EH (cell line): ENCODE data around the gene LNPEP.

Experiments used
- DNase-seq: peaks from one replicate; pipeline ENCODE4 v3.0.0-alpha.2; 2015; ENCODE audit warnings: low read depth

Gene LNPEP

DNA sequence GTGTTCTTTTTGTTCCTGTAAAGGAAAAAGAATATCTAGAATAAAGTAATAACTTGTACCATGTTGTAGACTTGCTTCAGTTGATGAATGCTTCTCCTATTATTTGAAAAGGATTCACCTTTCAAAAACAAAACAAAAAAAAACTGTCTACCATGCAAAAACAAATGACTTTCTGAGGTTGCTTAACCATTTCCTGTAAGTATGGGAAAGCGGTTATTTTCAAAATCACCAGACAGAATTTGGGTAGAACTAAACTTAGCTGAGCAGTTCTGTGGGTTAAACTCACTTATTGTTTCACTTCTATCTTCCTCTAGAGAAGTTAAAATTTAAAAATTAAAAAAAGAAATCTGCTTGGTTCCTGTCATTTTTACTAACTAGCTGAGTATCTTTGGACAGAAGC is 25.2 kb downstream of the LNPEP start:
- no peak for DNase-seq

DNA sequence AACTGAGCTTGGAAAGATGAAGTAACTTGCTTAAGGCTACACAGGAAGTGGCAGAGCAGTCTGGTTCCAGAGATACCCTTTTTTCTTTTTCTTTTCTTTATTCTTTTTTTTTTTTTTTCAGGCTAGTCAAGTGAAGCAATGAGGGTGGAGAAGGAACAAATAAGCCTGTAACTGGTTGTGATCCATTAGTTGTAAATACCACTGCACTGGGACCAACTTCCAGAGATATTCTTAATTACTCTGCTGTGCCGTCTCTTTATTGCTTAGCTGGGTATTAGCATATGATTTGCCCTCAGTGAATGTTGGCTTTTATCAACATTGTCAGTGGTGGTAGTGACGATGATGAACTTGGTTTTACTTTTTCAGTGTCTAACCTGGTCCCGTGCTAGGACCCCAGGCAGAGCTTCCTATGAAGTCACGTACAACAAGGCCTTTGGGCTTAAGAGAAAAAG is 26.7 kb downstream of the LNPEP start:
- peak; percentile 18 for DNase-seq

DNA sequence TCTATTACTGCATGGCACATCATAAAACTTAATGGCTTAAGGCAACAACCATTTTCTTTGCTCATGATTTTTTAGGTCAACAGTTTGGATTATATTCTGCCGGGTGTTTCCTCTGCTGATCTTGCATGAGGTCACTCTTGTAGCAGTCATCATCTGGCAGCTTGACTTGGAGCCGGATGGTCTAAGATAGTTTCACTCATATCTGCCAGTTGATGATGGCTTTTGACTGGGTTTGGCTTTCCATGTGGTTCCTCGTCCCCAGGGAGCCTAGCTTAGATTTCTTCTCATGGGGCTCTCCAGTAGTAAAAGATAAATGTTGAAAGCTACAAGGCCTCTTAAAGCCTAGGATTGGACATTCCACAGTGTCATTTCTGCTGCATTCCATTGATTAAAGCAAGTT is 27.4 kb downstream of the LNPEP start:
- DNase-seq: peak; percentile 78

DNA sequence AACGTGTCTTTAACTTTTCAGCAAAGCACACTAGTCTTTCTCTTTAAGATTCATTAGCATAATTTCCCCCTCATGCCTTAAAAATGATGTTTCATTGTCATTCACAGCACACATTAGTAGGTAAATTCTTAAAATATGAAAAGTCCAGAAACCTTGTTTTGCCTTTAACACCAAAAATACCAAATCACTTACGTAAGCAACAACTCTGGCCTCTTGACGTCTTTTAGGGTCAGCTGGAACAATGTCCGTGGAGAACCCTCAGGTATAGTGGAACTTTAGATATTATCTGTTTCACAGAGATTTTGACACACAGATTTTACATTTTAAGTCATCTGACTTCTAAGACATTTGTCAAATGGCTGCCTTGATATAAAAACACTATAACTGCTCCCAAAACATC is 30.9 kb downstream of the LNPEP start:
- no peak for DNase-seq

DNA sequence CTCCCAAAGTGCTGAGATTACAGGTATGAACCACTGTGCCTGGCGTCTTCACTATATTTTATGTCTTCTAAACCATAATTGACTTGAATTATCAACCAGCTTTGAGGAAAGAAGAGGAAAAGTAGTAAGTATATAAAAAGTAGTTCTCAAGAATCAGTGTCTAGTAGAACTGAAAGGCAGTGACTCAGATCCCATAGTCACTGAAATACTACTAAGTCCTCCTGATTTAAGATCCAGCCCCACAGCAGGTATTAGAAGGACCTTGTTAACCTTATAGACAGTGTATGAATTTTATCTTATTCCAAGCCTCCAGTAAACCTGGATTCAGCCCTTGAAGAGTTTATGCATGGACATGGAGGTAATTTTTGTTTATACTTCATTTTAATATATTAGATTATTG is 31.5 kb downstream of the LNPEP start:
- no peak for DNase-seq

DNA sequence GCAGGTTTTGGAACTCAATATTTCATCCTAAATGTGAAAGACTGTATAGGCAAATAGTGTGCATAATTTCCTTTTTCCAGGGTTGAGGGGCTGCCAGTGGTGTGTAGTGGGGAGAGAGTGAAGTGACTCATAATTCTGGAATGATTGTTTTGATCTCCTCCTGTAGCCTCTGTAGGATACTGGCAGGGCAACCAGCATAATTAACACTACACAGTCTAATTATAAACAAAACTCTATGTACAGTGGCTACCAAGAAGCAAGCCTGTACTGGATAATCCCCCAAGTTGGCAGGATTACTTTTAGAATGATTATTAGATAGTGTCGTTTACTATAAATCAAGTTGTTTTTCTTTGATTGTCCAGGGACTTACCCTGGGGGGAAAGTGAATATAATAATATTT is 32.2 kb downstream of the LNPEP start:
- peak; percentile 71 for DNase-seq

DNA sequence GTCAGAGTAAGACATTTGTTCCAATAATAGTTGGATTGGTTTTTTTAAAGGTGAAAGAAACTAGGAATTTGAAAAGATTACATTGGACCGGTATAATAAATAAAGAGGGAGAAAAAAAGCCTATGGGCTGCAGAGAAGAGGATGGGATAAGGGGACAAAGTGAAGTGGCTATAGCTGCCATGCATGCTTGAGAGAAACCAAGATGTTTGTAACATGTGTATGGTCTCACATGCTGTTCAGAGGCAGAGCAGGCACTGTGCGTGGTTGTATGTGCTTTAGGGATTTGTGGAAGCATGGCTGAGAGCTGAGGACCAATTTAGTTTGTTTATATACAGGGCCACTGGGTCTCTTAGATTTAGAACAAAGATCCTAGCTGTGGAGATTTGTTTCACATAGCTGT is 32.7 kb downstream of the LNPEP start:
- DNase-seq: peak; percentile 16

DNA sequence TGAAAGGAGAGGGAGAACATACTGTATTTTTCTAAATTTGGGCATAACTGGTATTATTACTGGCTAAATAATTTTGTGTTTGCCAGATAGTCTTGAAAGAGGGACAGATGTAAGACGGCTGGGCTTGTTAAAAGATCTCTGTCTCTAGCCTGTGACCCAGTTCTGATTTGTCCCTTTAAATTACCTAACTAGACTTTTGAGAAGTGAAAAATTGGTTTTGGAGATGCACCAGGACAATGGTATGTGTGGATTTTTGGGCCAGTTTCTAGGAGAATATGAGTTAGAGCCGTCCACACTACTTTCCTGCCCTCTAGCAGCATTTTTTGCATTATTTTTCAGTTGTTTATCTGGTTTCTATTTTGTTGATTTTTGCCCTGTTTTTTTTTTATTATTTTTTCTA is 33.5 kb downstream of the LNPEP start:
- peak; percentile 13 for DNase-seq

DNA sequence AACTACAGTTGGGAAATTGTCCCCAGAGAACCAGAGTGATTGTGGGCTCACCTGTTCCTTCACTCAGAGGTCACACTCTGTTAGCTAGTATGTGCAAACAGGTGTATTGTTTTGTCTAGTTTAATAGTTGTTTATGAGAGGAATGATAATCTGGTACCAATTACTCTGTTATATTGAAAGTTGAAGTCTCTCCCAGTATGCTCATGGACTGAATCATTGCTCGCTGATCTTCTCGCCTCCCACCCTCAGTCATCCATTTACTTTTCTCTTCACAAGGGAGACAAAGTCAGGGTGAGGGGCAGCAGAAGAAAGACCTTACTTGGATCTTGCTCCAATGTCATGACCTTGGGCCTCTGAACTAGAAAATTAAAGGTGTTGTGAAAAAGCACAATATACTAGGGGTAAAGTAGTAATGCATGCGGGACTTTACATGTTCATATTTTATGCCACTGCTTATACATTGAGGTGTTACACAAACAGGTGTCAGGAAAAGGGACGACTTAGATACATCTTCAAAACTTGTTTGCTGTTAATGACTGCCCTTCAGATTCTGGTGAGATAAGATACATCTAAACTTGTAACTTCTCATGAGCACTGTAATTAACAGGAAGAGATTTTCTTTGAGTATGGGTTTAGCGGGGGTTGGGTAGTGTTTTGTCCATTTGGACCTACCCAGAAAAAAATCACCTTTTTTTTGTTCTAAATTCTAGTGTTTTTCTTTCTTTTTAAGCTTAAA is 36.9 kb downstream of the LNPEP start:
- DNase-seq: no peak

DNA sequence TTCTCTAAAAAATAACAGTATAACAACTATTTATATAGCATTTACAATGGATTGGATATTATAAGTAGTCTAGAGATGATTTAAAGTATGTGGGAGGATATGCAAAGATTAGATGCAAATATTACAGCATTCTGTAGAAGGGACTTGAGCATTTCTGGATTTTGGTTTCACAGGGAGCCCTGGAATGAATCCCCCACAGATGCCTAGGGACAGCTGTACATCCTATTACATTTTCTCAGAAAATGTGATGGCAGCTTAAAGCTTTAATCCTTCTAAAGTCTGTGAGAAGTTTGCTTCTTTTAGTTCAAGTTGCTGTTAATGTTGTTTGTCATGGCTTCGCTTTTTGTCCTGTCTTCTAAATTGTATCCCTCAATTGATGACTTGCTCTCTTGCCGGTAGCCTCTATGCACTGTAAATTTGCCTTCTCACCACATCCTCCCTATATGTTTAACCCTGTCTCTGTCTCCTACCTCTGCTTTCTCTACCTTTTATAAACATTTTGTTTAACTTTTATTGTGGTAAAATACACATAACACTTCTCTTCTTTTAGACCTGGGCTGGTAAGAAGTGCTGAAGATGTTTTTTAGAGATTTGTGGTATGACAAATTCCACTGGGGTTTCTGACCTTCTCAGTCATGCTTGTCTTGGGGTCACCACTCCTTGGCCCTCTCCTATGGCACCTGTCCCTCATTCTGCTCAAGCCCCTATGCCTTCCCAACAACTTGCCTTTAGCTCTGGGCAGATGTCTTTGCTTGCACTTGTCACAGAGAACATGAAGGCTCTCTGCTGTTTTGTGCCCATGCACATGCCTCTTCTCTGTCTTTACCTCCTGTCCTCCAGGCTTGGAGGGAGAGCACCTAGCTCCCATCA is 37.9 kb downstream of the LNPEP start:
- DNase-seq: no peak

DNA sequence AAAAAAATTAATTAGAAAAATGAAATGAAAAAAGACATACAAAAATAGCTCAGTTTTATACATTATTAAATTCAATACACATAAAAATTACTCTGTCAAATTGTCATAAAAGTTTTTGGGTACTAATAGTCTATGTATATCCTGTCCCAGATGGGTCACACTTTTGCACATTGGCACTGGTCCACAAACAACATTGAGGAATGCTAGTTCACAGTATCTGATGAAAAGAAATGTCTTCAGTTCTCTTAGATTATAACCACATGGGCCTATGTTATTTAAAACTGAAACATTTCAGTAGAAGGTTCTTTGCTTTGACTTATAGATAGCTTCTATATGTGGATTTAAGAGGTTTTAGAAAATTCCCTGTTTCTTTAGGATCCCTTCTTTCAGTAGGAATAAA is 39.8 kb downstream of the LNPEP start:
- DNase-seq: peak; percentile 67

DNA sequence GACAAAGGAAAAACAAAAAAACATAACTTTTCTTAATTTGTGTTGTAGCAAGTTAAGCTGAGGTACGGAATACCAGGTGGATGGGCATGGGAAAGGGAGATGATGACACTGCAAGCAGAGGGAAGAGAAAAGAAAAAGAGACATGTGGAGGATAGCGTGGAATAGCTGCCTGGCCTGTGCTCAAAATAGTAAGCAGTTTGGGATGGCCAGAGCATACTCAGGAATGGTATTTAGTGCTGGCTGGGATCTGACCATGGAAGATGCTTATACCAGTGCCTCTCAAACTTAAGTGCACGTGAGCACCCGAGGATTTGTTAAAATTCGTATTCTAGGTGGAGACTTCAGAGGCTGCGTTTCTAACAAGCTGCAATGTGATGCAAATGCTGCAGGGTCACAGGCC is 41.3 kb downstream of the LNPEP start:
- peak; percentile 26 for DNase-seq

DNA sequence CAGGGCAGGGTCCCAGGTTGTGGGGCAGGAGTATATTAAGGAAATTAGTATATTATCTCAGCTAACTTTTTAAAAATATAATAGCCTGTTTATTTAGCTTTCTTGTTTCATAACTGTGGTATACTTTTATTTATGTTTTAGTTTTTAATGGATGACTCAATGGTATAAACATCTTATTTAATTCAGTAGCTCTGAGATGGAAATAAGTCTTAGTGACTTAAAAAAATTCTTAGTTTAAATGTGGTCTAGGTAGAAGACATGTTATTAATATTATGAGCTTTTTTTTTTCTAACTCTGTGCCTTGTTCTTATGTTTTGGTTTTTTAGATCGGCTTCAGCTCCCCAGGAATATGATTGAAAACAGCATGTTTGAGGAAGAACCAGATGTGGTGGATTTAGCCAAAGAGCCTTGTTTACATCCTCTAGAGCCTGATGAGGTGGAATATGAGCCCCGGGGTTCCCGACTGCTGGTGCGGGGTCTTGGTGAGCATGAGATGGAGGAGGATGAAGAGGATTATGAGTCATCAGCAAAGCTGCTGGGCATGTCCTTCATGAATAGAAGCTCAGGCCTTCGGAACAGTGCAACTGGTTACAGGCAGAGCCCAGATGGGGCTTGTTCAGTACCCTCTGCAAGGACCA is 43.1 kb downstream of the LNPEP start:
- peak; percentile 71 for DNase-seq

DNA sequence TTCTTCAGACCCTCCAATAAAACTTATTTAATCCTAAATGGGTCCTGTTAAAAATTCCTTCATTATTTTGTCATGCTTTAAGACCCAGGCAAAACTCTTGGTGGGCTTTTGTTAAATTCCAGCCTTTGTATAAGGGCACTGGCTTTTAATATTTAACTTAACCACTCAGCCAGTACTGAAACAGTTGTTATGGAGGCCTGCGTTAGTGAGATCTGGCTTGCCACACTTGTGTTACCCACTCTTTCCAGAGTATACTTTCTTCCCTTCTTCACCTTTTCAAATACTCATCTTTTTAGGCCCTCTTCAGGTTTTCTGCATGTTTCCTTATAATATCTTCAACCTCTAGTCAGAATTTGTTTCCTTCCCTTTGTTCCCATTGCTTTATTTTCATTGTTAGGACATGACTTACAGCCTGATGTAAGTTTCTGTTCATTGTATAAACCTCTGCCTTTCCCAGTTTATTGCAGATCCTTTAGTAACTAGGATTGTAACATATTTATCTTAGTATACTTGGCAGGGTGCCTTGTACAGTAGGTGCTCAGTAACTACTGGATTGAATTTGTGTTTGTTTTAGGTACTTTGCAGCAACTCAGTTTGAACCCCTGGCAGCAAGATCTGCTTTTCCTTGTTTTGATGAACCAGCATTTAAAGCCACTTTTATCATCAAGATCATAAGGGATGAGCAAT is 48.8 kb downstream of the LNPEP start:
- DNase-seq: peak; percentile 21

DNA sequence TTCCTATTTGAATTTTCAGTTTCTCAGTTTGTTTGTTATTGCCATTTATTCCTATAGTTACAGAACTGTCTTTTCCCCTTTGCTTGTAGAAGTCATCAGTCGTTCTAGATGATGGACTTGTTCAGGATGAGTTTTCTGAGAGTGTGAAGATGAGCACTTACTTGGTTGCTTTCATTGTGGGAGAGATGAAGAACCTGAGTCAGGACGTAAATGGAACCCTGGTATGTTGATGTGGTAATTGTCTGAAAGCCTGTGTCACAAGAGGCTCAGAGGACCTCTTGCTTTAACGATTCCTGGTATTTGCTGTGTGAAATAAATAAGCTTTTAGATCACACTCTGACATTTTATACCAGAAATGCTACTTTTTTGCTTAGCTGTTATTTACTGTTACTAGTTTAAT is 50.6 kb downstream of the LNPEP start:
- DNase-seq: no peak

DNA sequence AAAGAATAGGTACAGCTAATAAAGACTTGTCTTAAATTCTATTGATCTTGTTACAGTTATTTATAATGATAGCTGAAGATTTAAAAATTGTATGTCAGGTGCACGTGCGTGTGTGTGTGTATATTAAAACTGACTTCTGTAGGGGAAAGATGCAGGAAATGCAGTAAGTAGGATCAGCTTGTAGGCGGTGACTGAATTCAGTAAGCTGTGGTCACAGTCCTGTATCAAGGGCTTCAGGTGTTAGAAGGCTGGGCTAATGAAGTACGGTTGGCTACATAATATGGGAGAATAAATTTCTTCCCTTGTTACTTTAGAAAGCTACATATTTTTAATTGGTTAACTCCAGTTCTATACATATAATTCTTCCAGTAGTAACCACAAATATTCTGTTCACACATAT is 54.2 kb downstream of the LNPEP start:
- no peak for DNase-seq

DNA sequence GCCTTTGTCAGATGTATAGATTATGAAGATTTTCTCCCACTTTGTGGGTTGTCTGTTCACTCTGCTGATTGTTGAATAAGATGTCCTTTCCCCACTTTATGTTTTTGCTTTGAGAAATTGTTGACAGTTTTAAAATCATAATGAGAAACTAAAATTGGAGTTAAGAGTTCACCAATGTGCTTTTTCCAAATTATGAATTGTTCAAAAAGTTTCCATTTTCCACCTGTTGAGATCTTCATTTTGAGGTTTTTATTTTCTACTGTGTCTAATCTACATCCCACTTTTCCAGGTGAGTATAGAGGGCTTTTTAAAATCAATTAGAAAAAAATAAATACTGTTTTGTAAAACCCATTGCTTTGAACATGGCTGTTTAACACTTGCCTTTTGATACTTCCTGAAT is 55.8 kb downstream of the LNPEP start:
- no peak for DNase-seq

DNA sequence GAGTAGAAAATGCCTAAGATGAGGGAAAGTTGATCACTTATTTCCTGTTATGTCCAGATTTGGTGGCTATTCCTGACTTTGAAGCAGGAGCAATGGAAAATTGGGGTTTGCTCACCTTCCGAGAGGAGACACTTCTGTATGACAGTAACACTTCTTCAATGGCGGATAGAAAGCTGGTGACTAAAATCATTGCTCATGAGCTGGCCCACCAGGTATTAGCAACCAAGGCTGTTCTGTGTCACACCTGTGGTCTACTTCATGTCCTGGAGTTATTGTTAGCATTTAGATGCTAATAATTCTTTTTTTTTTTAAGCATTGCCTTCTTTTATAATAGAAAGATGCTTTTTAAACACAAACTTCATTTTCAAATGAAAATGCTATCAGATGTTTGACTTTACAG is 57.9 kb downstream of the LNPEP start:
- no peak for DNase-seq

DNA sequence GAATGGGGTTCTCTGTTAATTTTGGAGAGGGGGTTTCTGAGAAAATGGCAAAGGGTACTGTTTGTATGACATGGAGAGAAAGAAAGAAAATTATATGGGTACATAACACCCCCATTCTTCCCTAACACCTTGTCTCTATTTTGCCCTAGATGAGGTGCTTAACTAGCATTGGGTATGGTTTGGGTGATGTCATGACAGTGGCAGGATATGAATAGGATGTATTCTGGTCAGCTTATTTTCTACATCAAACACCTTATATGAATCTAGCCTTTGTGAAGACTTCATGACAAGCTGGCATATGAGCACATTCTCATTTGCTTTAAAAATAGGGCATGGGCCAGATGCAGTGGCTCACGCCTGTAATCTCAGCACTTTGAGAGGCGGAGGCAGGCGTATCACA is 58.6 kb downstream of the LNPEP start:
- DNase-seq: no peak

DNA sequence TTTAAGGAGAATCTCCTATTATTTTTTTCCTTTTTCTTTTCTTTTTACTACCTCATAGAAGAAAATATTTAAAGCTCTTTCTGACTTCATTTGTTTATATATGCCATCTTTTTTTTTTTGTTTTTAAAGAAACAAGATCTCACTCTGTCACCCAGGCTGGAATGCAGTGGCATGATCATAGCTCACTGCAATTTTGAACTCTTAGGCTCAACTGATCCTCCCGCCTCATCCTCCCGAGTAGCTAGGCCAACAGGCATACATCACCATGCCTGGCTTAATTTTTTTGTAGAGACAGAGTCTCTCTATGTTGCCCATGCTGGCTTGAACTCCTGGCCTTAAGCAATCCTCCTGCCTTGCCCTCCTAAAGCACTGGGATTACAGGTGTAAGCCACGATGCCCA is 59.5 kb downstream of the LNPEP start:
- peak; percentile 36 for DNase-seq

DNA sequence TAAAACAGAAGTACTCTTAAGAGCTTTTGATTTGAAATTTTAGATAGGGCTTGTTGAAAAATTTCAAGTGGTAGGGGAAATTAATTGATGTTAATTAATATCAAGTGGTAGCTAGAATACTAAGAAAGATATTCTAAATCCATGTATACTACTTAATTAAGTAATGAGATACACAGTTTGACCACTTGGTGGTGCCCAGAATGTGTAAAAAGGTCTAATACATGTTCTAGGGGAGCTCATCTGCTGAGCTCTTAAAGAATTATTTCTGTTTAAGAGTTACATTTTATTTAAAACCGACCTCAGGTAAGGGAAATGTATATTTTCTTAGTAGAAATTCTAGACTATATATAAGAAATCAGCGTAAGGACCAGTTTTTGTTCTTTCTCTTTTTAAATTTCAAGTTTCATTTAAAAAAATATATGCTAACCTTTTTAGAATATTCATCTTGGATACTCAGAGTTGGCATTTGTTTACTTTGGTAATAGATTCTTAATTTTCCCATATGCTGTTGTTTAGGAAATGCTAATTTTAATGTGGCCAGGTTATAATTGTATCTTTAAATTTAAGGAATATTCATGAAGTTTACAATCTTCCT is 61.5 kb downstream of the LNPEP start:
- peak; percentile 61 for DNase-seq

DNA sequence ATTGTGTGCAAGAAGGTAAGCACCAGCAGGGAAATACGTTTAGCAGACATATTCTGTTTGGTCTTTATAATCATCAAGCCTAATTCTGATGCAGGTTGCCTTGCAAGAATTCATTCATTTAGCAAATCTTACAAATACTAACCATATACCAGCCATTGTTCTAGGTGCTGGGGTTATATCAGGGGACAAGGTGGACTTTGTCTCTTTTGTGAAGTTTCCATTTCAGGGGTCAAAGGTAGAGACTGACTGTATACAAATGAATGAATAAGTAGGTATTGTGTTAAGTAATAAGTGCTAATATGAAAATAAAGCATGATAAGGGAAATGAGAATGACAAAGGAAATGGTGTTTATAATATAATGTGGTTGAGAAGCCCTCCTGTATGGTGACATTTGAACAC is 64.0 kb downstream of the LNPEP start:
- DNase-seq: no peak
